Fibroblast of the aortic adventitia (primary cell): ENCODE measurements around the gene LRP1. TPM values are rescaled to one million over a fixed set of nuclear protein-coding genes. Genes with fewer than 3 reads are reported as not detected.
A peak's percentile ranks its signal among the peaks of the same experiment; 100 is the strongest.

Source experiments
- DNase-seq: peaks from one replicate; pipeline ENCODE4 v3.0.0-alpha.2; 2010; ENCODE audit warnings: low read depth
- H3K4me3 ChIP-seq: 2 replicates; pipeline ENCODE4 v1.5.1; 2011; ENCODE audit warnings: low read depth, mild to moderate bottlenecking, control low read depth, low read length, moderate library complexity
- total RNA-seq: library from RNA; depleted of rRNA; stranded (reverse); fragments of >200 nt; gene quantifications from 2 replicates; pipeline ENCODE4 v1.2.3, GENCODE V29; 2012; ENCODE audit warnings: low replicate concordance
- TF ChIP-seq, protein P1 (sequence below): IDR thresholded peaks from 2 replicates; pipeline ENCODE4 v1.5.1; 2011; ENCODE audit warnings: mild to moderate bottlenecking, low read length, control low read depth, inconsistent platforms; ENCODE audit not compliant: insufficient read depth

Gene LRP1
- total RNA-seq, result 381 and 541 TPM in 2 replicates

DNA sequence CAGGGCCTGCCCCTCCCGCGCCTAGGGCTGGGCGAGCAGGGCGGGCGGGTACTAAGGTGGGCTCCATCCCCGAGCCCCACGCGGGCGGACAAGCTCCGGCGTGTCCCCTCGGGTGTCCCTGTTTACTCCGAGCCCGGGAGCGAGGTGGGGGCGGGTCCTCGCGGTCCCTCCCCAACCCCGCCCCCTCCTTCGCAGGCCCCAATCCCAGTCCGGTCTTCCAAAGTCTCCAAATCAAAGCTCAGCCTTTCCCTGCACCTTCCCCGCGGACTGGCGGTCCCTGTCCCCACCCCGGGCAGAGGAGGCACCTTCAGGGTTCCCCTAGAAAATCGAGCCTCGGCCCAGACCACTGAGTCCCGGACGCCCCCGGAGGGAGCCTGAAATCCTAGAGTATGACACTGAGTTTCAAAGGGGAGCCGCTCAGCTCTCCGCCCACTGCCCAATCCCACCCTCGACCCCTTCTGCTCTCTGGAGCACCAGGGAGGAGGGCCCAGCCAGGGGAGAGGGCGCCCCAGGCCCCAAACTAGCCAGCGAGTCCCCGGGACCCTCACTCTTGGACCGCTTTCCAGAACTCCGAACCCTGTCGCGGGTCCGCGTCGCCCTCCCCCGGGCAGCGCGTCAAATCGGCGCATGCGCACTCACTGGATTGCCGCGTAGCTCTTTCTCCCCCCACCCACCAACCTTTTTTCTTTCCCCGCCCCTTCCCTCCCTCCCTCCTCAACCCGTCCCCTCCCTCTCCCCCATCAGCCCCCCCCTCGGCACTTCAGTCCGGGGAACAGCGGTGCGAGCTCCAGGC is at the start of gene LRP1:
Gene LRP1, plus strand, starts transcription at position 758 of the 793 bp plus-strand sequence. CDS start 482 bp downstream, outside the sequence.
- peak; percentile 93 for DNase-seq
- peak within 1 kb of the TSS; percentile 89 for H3K4me3 ChIP-seq
- TF ChIP-seq, protein P1, sequence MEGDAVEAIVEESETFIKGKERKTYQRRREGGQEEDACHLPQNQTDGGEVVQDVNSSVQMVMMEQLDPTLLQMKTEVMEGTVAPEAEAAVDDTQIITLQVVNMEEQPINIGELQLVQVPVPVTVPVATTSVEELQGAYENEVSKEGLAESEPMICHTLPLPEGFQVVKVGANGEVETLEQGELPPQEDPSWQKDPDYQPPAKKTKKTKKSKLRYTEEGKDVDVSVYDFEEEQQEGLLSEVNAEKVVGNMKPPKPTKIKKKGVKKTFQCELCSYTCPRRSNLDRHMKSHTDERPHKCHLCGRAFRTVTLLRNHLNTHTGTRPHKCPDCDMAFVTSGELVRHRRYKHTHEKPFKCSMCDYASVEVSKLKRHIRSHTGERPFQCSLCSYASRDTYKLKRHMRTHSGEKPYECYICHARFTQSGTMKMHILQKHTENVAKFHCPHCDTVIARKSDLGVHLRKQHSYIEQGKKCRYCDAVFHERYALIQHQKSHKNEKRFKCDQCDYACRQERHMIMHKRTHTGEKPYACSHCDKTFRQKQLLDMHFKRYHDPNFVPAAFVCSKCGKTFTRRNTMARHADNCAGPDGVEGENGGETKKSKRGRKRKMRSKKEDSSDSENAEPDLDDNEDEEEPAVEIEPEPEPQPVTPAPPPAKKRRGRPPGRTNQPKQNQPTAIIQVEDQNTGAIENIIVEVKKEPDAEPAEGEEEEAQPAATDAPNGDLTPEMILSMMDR, result no peak

DNA sequence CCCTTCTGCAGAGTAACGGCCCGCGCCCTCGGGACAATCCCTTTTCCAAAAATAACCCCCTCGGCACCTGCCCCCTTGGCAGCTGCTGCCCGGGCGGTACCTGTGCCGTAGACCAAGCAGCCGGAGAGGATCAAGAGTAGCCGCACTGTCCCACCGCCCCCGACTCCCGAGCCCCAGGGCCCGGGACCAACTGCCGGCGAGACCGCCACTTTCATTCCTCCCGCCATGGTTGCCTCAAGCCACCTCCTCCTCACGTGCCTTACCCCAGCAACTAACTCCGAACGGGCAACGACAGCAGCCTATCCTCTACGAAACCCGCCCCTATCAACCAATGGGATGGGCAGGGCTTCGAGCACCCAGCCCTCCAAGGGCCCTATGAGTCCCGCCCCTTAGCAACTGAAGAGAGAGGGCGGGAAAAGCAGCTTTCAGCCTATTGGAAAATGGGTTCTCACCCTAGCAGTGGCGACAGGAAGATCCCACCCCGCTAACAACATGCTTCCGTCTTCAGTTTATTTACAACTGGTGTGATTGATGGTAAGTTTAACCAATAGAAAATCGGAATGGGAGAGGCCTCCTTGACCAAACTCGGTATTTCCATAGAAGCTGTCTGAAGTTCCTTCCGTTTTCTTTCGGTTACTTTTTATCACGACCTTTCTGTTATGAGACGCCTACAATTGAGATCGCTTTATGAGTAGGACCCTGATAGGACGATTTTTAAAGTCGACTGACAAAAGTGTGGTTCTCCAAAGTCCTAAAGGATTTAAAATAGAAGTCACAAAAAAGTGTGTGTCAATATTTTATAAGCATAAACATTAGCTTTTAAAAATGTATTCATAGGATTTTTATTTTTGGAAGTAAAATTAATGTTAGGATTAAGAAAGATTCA is 49.5 kb upstream of the LRP1 start, which contains the start of gene NEMP1:
Gene NEMP1, minus strand, starts transcription at position 273 of the 886 bp plus-strand sequence. Its CDS starts 46 bp downstream, at position 227.
- TF ChIP-seq, protein P1, result no peak
- peak; percentile 100 for DNase-seq
- peak within 1 kb of the TSS; percentile 84 for H3K4me3 ChIP-seq

DNA sequence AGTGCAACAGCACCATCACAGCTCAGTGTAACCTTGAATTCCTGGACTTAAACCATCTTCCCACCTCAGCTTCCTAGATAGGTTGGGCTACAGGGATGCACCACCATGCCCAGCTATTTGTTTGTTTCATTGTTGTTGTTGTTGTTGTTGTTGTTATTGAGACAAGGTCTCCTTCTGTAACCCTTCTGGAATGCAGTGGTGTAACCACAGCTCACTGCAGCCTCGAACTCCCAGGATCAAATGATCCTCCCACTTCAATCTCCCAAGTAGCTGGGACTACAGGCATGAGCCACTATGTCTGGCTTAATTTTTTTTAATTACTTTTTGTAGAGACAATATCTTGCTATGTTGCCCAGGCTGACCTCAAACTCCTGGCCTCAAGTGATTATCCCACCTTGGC is 48.5 kb upstream of the LRP1 start:
- DNase-seq, result no peak
- TF ChIP-seq, protein P1, result no peak
- H3K4me3 ChIP-seq, result no peak overlapping the region

DNA sequence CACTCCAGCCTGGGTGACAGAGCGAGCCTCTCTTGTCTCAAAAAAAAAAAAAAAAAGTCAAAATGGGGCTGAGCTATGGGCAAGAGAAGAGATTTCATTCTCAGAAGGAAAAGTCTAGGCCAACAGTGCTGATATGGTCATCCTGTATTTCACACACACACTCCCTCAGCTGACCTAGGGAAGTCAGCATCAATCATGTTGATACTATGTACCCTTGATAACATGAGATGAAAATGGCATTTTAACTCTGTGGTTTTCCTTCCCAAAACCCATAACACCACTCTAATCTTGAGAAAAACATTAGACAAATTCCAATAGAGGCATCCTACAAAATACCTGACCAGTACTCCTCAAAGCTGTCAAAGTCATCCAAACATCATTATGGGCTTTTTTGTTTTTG is 47.4 kb upstream of the LRP1 start:
- H3K4me3 ChIP-seq, result no peak overlapping the region
- no peak for DNase-seq
- TF ChIP-seq, protein P1, result no peak

DNA sequence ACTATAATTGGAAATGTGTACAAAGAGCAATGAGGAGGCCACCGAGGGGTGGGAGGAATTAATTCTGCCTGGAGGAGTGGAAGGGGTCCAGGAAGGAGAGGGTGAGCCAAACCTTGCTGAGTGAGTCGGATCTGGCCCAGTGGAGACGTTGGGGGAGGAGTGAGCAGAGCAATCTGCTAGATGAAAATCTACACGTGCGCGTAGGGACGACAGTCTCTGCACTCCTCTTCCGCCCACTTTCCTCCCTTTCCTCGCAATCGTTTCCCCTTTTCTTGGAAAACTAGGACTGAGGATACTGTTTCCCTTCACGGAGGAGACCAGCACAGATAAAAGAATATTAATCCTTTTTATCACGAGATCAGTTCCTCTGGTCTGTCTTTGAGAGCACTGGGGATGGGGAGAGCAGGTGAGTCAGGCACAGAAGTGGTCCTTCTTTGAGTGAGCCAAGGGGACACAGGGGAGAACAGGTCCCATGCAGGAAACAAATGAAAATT is 42.2 kb upstream of the LRP1 start:
- H3K4me3 ChIP-seq, result peak overlapping the region; percentile 83
- peak; percentile 82 for DNase-seq
- TF ChIP-seq, protein P1, result no peak

DNA sequence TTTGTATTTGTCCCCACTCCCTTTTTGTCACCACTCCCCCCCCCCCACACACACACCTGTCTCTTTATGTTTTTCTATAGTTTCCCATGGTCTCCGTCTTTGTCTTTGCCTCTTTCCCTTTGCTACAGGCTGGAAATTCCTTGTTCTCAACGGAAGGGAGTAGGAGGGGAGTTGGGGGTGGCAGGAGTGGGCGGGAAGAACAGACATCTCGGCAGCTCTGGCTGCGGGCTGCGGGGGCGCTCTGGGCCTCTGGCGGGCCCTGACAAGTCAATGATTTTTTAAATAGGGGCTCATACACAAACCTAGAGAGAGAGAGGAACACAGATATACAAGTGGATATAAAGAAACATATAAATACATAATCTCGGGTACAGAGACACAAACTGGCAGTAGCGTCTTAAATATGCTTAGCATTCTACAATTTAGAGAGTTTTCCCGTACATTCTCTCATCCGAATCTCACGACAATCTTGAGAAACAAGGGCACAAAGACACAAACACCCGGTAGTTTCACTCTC is 41.7 kb upstream of the LRP1 start:
- TF ChIP-seq, protein P1, result peak; percentile 49
- H3K4me3 ChIP-seq, result peak overlapping the region; percentile 83
- DNase-seq, result peak; percentile 76
